G401 (cell line): ENCODE results near the gene BBS9. TPM values are rescaled to one million over a fixed set of nuclear protein-coding genes. Genes with fewer than 3 reads are reported as not detected.
"Not testable (repeated sequence)": the region's sequence is repeated elsewhere in the genome, so short reads cannot be mapped to it uniquely, and the experiment has no call there.

Source experiments
- DNase-seq: peaks from one replicate; pipeline ENCODE4 v3.0.0-alpha.2; 2015; ENCODE audit warnings: low spot score
- in situ Hi-C: cut with HindIII; loops from 2 replicates; pipeline ENCODE4 v1.10.0; 2016; ENCODE audit warnings: low sequenced_read_pairs, mixed read lengths
- total RNA-seq: library from RNA; depleted of rRNA; stranded (reverse); fragments of >200 nt; shearing (Covaris generic); gene quantifications from 2 replicates; pipeline ENCODE4 v1.2.3, GENCODE V29; 2014; rRNA removed

BBS9 gene
- 17.7 and 21.4 TPM in 2 replicates for total RNA-seq

DNA sequence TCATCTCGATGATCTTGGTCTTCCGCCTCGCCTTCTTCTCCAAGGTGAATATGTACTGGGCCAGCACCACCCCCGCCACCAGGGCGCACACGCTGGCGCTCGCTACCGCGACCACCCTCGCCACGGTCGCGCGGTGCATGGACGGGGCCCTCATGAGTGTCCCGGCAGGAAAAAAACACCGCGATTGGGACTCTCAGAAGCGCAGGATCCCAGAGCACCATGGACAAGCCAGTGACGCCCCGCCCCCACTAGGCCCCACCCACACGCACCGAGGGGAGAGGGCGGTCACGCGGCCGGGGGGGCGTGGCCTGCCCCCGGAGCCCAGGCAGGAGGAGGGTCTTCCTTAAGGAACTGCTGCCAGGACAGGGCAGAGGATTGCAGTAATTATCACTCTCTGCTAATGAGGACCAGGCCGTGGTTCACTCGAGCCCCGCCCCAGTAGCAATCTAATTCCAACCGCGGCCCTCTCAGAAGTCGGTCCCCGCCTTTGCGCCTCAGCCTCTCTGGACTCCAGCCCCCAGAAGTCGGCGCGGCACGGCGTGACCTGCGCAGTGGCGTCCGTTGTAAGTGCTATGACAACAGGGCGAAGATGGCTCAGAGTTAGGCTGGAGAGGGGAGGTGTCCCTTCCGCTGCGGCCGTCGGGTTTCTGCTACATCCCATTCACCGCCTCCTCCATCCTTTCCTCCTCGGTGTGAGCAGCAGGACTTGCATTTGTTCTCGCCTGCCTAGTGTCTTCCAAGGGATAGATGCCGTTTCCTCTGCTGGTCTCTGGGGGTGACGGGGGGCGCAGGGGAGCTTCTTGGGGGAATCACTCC, at the start of gene BBS9:
Gene BBS9 (plus strand): TSS at position 575 of the 816 bp plus-strand sequence. CDS start 16,689 bp downstream, outside the sequence.
- peak; percentile 96 for DNase-seq
- in situ Hi-C loops: no loop called here

DNA sequence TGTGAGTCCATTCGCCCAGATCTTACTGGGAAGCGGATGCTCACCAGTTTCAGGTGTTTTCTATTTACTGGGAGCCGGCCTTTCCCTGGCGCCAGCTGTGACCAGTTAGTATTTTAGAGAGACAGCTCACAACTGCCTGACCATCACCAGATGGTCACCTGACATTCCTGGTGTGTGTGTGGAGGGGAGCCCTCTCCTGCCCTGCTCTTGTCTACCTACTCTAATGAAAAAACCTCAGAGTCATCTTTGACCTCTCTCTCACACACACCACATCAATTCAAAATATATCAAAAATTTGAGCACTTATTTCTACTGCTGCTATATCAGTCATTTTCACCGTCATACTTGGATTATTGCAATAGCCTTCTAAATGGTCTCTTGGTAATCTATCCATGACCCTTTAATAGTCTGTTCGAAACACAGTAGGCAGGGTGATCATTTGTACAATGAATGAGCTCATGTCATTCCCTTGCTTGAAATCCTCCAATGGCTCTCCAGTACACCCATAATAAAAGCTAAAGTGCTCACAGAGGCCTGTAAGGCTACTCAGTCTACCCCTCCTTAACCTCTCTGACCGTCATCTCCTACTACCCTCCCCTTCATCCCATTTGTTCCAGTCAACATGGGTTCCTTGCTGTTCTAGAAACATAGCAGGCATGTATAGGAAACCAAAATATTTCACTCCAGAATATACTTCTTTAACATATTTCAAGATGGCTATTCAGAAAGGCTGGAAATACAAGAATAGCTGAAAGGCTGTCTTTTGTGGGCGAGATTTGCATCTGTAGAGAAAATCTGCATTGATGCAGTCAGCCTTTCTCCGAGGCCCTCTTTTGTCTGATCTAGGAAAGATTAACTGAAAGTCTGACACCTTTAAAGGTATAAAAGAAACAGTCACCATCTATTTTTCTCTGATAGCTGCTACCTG, 49.3 kb upstream of the BBS9 start:
- DNase-seq: no peak
- in situ Hi-C loops: no loop called here

DNA sequence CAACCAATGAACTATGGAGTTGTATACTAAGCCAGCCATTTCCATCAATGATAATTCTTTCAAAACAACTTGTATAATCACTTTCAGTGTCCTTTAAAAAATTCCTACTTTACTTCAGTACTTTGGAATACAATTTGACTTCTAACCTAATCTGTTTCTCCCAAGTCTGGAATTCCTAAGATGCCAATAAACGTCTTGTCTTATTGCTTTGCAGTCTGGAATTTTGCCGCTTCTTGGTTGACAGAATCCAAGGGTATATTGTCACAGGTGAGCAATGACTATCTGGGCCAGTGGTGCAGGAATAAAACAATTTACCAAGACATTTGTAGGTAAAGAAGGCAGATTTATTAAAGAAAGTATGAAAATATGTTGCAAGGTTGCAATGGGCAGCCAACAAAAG, 42.0 kb upstream of the BBS9 start:
- in situ Hi-C loops: no loop called here
- no peak for DNase-seq

DNA sequence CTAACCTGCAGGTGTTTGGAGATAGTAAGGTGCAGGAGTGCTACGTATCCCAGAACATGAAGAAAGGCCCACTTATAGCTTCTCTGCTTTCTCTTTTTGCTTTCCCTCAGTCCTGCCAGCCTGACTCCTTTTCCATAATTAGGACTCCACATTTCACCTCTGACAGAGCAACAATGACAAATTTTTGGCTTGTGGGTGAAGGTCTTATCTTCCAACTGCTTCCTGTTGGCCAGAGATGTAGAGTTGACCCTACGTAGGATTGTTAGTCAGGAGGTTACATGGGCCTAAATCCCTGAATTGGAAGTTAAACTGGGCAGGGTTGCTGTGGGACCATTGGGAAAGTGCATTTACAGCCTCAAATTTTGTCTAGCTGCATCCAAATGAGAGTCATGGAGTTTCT, 41.5 kb upstream of the BBS9 start:
- DNase-seq: no peak
- in situ Hi-C loops: no loop called here

DNA sequence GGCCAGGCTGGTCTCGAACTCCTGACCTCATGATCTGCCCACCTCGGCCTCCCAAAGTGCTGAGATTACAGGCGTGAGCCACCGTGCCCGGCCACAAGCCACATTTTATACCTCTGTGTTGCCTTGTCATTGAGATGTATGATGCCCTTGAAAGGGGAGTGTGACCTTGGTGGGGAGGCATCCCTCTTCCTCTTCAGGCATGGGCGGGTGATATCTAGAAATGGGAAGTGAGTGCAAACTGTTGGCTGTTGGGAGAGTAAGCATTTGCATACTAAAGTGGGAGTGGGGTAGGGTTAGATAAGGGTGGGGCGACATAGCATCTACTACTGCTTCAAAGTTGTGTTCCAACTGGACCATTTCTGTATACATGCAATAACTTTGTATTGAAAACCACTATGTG, 40.2 kb upstream of the BBS9 start:
- in situ Hi-C loops: no loop called here
- no peak for DNase-seq

DNA sequence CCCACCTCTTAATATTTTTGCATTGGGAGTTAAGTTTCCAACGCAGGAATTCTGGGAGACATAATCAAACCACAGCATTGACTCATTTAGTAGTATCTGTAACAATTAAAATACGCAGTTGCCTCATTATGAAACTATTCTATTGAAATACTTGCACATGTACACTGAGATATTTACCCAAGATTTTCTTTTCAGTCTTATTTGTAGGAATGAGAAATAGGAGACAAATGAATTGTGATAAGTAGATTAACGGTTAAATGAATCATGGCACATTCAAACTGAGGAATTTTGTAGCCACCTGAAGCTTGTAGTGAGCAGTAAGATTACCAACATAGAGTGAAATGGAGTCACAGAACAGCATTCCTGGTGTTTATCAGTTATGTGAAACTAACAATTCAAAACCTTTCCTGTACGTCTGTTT, 38.2 kb upstream of the BBS9 start:
- in situ Hi-C loops: no loop called here
- no peak for DNase-seq

DNA sequence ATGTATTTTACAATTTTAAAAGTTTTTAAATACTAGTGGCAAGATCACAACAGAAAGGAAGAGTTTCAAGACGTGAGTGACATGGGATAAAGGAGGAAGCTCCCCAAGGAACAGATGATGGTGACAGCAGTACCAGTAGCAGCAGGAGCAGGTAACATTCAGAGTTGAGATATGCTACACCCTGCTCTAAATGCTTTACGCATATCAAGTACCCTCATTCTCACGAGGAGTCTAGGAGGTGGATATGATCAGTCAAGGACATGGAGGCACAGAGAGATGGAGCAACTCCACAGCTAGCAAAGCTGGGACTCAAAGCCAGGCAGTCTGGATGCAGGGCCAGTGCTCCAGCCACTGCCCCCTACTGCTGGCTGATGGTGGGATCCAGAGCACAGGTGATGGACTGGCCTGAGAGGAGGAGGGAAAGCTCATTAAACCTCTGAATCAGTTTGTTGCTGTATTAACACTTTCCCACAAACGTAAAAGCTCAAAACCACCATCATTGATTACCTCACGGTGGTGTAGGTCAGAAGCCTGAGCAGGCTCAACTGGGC, 37.6 kb upstream of the BBS9 start:
- no peak for DNase-seq
- in situ Hi-C loops: no loop called here

DNA sequence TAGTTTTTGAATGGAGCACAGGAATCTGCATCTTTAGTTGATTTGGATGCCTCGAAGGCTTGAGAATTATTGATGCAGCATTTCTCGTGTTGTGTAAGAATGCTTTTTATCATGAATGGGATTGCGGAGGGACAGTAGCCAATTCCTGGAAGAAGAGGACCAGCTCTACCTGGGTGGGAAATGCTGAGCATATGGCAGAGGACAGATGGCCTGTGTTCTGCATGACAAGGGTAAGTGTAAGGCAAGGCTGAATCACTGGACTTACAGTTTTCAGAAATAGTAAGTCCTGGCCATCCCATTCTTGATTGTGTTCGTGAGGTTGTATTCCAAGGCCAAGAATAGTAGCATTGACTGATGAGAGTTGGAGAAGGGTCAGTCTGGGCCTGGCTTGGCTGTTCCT, 36.1 kb upstream of the BBS9 start:
- peak; percentile 95 for DNase-seq
- in situ Hi-C loops: no loop called here

DNA sequence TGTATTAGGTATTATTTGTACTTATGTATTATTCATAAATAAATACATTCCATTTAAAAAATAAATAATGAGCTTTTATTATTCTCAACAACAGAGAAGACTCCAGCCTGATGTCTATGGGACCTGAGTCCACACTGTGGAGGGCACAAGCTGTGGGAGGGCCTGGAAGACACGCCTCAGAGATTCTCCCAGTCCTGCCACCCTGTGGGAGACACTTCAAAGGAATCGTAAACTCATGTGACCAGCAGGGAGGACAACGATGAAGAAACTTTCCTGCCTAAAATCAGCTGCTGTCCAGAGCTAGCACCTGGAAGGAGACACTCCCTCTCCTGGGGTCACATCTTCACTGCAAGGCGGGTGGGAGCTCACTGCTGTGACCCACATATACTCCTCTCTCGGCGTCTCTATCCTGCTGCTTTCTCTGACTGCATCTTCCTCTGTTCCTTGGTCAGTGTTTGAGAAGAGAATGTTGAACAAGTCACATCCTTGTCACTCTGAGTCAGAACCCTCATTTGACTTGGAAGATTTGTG, 34.6 kb upstream of the BBS9 start:
- DNase-seq, in situ Hi-C loops: not testable (repeated sequence)

DNA sequence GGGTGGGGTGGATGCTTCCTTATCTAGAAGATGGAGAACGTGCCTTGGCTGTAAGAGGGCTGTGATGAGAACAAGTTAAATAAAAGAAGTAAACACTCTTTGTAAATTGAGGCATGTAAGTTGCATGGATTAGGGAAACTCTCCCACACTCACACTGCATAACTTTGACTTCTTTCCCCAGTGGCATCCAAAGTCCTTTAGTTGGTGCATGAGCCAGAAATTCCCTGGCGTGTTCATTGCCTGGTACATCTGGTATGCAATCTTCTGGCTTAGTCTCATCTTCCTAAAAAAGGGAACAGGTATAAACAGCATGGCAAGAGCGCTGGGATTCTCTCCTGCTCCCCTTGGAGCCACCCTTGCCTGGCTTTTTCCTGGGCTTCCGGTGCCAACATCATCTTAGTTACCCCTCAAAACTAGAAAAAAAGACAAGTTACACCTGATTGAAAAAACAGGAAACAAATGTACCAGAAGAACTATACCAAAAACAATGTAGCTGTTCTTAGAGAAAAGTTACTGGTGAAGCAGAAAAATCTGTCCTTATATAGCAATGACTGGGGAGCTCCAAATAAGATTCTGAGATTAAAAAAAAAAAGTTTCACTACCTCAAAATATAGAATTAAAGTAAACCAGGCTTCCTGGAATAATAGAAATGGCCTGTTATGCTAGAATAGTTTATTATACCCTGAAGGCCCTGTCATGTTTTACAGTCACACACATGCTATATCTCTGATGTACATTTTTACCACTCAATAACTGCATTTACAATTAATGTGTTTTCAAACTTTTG, 30.0 kb upstream of the BBS9 start:
- in situ Hi-C loops: no loop called here
- DNase-seq: no peak

DNA sequence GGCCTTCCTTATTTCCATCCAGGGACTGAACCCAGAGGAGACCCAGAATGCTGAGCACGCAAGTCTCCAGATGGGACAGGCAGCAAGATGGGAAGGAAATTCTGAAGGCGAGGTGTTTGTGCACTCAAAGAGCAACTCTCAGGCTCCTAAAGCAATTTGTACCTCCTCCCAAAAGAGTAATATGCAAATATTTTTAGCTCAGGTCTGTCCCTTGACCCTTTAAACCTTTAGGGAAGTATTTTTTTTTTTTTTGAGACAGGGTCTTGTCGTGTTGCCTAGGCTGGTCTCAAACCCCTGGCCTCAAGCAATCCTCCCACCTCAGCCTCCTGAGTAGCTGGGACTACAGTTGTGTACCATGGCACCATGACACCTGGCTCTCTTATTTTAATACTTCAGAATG, 28.6 kb upstream of the BBS9 start:
- no peak for DNase-seq
- in situ Hi-C loops: no loop called here

DNA sequence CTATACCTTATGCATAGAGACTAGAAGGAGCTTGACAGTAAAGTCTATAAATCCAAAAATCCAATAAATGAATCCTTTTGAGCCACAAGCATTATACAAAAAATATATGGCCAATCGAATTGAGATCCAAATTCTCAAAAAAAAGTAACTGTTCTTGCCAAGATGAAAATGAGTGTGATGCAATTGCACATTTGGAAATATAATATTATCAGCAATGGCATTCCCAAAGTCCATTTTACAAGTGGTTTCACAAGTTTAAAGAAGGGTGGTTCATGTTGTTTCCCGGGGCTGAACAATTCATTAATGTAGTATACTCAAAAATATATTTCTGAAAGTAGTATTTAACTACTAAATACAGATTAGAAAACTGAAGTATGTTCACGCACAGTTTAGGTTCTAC, 27.5 kb upstream of the BBS9 start:
- no peak for DNase-seq
- in situ Hi-C loops: no loop called here

DNA sequence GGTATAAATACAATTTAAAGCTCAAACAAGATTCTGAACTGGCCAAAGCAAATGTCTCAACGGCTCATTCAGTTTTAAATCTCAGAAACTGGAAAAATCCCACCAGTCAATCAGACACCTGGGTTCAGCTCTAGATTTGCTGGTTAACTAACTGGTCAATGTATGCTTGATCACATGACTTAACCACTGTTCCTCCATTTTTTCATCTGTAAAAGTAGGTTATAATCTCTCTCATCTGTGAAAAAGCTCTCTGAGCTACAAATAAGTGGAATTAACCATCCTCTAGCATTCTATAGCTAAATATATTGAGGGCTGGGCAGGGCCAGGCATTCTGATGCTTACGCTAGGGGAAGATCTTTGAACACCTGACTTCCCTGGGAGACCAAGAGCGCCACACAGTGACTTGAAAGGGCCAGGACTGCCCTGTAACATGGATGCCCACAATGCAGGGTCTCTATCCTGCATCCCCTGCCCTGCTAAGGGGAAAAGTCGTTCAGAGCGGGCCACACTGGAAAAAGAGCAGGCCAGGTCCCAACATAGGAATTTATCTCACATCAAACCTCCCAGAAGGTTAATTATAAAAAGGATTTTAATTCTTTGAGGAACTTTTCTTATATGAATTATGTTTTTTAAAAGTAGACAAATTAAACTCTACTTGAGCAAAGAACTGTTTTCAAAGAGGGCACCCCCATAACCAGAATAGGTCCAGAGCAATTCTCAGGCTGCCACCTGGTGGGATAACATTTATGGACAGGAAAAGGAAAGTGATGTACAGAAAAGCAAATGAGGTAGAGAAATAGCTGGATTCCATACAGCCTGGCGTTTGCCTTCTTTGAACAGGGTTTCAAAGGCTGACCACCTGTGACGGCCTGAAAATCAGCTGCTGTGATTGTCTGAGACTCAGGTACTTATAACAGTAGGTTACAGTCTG, 22.0 kb upstream of the BBS9 start:
- in situ Hi-C loops: no loop called here
- peak; percentile 47 for DNase-seq

DNA sequence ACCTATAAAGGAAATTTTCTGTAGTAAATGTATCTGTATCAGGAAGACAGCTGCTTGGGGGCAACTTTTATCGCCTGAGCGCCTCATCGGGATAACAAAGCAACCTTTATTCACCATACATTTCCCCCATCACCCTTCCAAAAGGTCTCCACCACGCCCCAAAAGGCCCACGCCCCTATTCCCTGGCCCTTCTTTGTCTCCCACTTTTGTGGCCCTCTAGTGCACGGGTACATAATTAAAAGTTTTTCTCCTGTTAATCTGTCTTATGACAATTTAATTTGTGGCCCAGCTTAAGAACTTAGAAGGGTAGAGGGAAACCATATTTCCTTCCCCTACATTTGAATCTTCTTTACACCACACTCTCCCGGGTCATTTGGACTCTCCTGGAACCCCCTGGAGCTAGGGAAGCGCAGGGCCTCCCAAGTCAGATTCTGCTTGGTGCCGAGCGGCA, 20.8 kb upstream of the BBS9 start:
- DNase-seq: no peak

DNA sequence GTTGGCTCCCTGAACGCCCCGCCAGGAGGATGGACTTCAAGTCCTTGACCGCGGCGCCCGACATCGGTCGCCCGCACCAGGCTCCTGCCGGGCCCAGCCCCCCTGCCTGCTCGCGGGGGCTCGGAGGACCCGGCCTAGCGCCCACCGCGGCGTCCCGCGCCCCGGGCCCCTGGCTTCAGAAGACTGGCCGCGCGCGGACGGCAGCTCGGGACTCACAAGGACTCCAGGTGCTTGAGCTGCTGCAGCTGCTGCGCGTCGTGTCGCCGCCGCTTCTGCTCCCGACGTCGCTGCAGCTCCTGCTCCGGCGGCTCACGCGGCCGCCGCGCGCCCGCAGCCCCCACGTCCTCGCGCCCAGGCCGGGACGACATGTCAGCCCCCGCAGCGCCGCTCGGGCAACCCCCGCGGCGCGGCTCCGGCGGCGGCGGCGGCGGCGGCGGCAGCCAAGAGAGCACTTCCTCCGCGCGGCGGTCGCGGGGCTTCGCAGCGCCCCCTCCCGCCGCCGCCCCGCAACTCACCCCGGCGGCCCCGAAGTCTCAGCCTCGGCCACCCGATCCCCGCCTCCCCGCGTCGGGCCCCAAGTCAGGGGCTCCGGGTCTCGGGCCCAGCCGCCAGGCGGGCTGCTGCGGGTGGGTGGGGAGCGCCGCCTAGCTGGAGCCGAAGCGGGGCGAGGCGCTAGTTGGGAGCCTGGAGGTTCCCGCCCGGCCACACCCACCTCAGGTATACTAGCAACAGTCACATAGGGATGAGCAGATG, 20.2 kb upstream of the BBS9 start, which contains the start of gene RP9:
Gene RP9 (minus strand): TSS at position 400 of the 753 bp plus-strand sequence. CDS start 32 bp downstream, at position 368.
- in situ Hi-C loops: no loop called here
- DNase-seq: peak; percentile 61

More for the DNA sequence above, 20.8 kb upstream of the BBS9 start:
- in situ Hi-C loops: no loop called here

DNA sequence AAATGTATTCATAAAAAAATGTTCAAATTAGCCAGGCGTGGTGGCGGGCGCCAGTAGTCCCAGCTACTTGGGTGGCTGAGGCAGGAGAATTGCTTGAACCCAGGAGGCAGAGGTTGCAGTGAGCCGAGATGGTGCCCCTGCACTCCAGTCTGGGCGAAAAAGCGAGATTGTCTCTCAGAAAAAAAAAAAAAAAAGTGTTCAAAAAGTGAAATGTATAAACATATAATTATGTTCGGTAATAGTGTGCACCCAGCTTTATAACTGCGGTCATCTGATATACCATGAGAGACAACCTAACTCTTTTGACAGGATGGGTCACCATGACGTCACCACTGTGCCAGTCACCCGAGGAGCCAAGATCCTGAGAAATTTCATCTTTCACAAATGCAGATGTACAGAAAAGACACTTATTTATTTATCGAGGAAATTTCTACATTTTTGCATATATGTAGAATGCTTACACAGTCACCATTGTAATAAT, 19.6 kb upstream of the BBS9 start:
- in situ Hi-C loops: no loop called here
- peak; percentile 40 for DNase-seq

DNA sequence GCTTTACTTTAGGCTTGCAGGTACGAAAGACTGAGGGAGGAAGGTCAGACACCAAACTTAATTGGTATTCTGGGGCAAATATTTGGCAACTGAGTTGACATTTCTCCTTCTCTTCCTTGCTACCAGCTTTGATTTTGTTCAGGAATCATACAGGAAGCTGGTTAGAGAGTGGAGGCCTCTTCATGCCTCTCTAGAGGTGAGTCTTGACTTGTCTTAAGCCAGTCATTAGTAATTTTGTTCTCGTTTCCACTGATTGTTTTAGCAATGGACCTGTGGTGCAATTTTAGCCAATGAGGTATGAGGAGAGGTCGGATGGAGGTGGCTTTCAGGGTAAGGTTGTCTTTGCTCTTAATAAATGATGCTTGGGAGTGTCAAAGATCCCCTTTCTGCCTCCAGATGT, 17.8 kb upstream of the BBS9 start:
- DNase-seq: no peak
- in situ Hi-C loops: no loop called here
